Kidney (tissue), 14 donors: ENCODE measurements around the gene TBC1D23. TPM values are rescaled to one million over a fixed set of nuclear protein-coding genes. Genes with fewer than 3 reads are reported as not detected.
"Not testable (repeated sequence)": the region's sequence is repeated elsewhere in the genome, so short reads cannot be mapped to it uniquely, and the experiment has no call there.

Source experiments
- DNase-seq, 5 donors: peaks; one replicate each; pipeline ENCODE4 v3.0.0-alpha.2; 2013 to 2020
- FAIRE-seq: peaks from 2 replicates; lab custom pipeline; 2012; peaks lifted over from hg19 to GRCh38; lab: Jason Lieb, UNC
- H3K27ac ChIP-seq, 2 donors: one replicate each; pipeline ENCODE4 v1.7.0; 2013; ENCODE audit warnings: low read depth in 2 of 2, low read length in 2 of 2, inconsistent platforms in 1 of 2
- H3K27me3 ChIP-seq: one replicate; pipeline ENCODE4 v1.7.1; 2013; ENCODE audit warnings: low read length, inconsistent platforms; ENCODE audit not compliant: control insufficient read depth, insufficient read depth
- H3K36me3 ChIP-seq, 3 donors: one replicate each; pipeline versions ENCODE4 v1.7.0 to v1.7.1; 2013; ENCODE audit warnings: low read length in 3 of 3, control low read depth in 1 of 3, inconsistent platforms in 1 of 3; ENCODE audit not compliant: insufficient read depth in 3 of 3, control insufficient read depth in 2 of 3
- H3K4me1 ChIP-seq, 3 donors: one replicate each; pipeline versions ENCODE4 v1.7.0 to v1.7.1; 2013; ENCODE audit warnings: low read length in 3 of 3, inconsistent platforms in 1 of 3, low read depth in 1 of 3; ENCODE audit not compliant: control insufficient read depth in 2 of 3, insufficient read depth in 2 of 3
- H3K4me3 ChIP-seq, 3 donors: one replicate each; pipeline versions ENCODE4 v1.7.0 to v1.8.1; 2013; ENCODE audit warnings: low read length in 3 of 3, control low read depth in 1 of 3, inconsistent platforms in 1 of 3
- H3K9ac ChIP-seq, 3 donors: one replicate each; pipeline versions ENCODE4 v1.7.0 to v1.7.1; 2013; ENCODE audit warnings: low read length in 3 of 3, control low read depth in 1 of 3, inconsistent platforms in 1 of 3
- H3K9me3 ChIP-seq, 3 donors: one replicate each; pipeline versions ENCODE4 v1.7.0 to v1.7.1; 2013; ENCODE audit warnings: low read length in 3 of 3, control low read depth in 1 of 3, inconsistent platforms in 1 of 3; ENCODE audit not compliant: control insufficient read depth in 2 of 3, insufficient read depth in 1 of 3
- CTCF ChIP-seq: IDR thresholded peaks from 3 replicates; pipeline ENCODE4 v1.5.1; 2012; ENCODE audit warnings: mild to moderate bottlenecking, moderate library complexity, borderline replicate concordance; ENCODE audit not compliant: insufficient read depth; ENCODE audit errors: extremely low read depth
- intact Hi-C: fragments of 100-400 bp; cut with DNase I; formaldehyde crosslinking; loops from one replicate; pipeline ENCODE4 v1.11.1; 2022
- polyA plus RNA-seq: library from polyadenylated mRNA; stranded (reverse); fragments of 350-450 nt; fragmentation: Illumina TruSeq; extraction: RNeasy Lipid Tissue Mini Kit (QIAGEN cat#74804); gene quantifications from one replicate; pipeline ENCODE4 v1.2.3, GENCODE V29; 2014; ENCODE audit warnings: low read depth, low replicate concordance; ENCODE audit not compliant: insufficient read depth
- total RNA-seq: library from RNA; stranded (reverse); fragmentation: NEBNext Ultra II Directional; extraction: Animal tissue kit (Norgen Biotek cat#: 25700); gene quantifications from one replicate; pipeline ENCODE4 v1.2.1, GENCODE V29; 2021
- donor health status: control.
- donor health status: control.
- donor health status: control.
- donor health status: control.
- donor health status: control.
- donor health status: DM: yes; HTN: yes; CAD: no.
- donor health status: Normal renal cell carcinoma (clear cell type).

The TBC1D23 gene
- total and polyA plus RNA-seq, 2 donors from 2014 or later, result 18.0 to 46.9 TPM

GRCh38 chr3:100334488-100335351 is 73.9 kb downstream of the TBC1D23 start, which contains the start of gene NIT2:
Gene NIT2 (plus strand): TSS chr3:100334757. CDS start chr3:100334792, 35 bp downstream.
- Histone ChIP-seq H3K9ac (peak within 1 kb of the TSS; percentile 82 to 98 (median 94)), H3K4me1 (peaks cover 0 to 9% (median 0%) of the 10 kb centered on the region in 3 donors), H3K27me3 (no peaks in the 10 kb centered on the region), H3K27ac (peak within 1 kb of the TSS; percentile 54 to 77), H3K4me3 (peak within 1 kb of the TSS; percentile 71 to 96 (median 94)), H3K9me3 (no peaks in the 10 kb centered on the region), H3K36me3 (peaks cover 0 to 1% (median under 1%) of the 10 kb centered on the region in 3 donors)
- DNase-seq (peak; percentile 88 to 94 (median 94)), FAIRE-seq (no peak)
- intact Hi-C loops, result no loop called here
- TF ChIP-seq CTCF, result no peak

- H3K9ac ChIP-seq, result peak overlapping the region in 2 of 3 donors; percentile 53 to 72
These were observed 74.6 kb downstream of the TBC1D23 start for GRCh38 chr3:100335434-100335833.

GRCh38 chr3:100336229-100336628 is 75.4 kb downstream of the TBC1D23 start:
- DNase-seq, H3K27me3 ChIP-seq, H3K36me3 ChIP-seq, H3K9ac ChIP-seq, FAIRE-seq, H3K4me1 ChIP-seq, H3K9me3 ChIP-seq, intact Hi-C loops: not testable (repeated sequence)
- peak overlapping the region in 1 of 2 donors; percentile 34 for H3K27ac ChIP-seq
- H3K4me3 ChIP-seq, result peak overlapping the region in 1 of 3 donors; percentile 94

More at GRCh38 chr3:100335434-100335833, 74.6 kb downstream of the TBC1D23 start:
- DNase-seq (peak in 3 of 5 donors; percentile 10 to 48 (median 29)), FAIRE-seq (no peak)
- peak overlapping the region; percentile 63 to 94 (median 71) for H3K4me3 ChIP-seq
- no peaks in the 10 kb centered on the region for H3K27me3 ChIP-seq
- H3K9me3 ChIP-seq, result no peaks in the 10 kb centered on the region
- TF ChIP-seq CTCF, result no peak
- intact Hi-C loops, result no loop called here
- H3K4me1 ChIP-seq, result peaks cover 0 to 9% (median 0%) of the 10 kb centered on the region in 3 donors
- peak overlapping the region in 1 of 2 donors; percentile 54 for H3K27ac ChIP-seq
- H3K36me3 ChIP-seq, result peaks cover 0 to 6% (median 2%) of the 10 kb centered on the region in 3 donors

GRCh38 chr3:100338911-100339310 is 78.1 kb downstream of the TBC1D23 start:
- DNase-seq, result no peak
- intact Hi-C loops, result no loop called here
- no peak overlapping the region for H3K4me3 ChIP-seq
- no peaks in the 10 kb centered on the region for H3K27me3 ChIP-seq
- no peak overlapping the region for H3K27ac ChIP-seq
- H3K9ac ChIP-seq, result no peak overlapping the region
- H3K9me3 ChIP-seq, result peaks cover 0 to 1% (median 0%) of the 10 kb centered on the region in 3 donors
- peaks cover 2 to 19% (median 2%) of the 10 kb centered on the region in 3 donors for H3K36me3 ChIP-seq
- FAIRE-seq, result no peak
- TF ChIP-seq CTCF, result no peak
- peaks cover 0 to 8% (median 2%) of the 10 kb centered on the region in 3 donors for H3K4me1 ChIP-seq
